H9 (cell line): ENCODE data around the gene TUBA8. TPM values are rescaled to one million over a fixed set of nuclear protein-coding genes. Genes with fewer than 3 reads are reported as not detected.
"Not testable (repeated sequence)": the region's sequence is repeated elsewhere in the genome, so short reads cannot be mapped to it uniquely, and the experiment has no call there.

ENCODE experiments used
- DNase-seq: peaks from one replicate; pipeline ENCODE4 v3.0.0-alpha.2; 2017
- H2AFZ ChIP-seq: one replicate; pipeline ENCODE4 v1.6.1; 2013; ENCODE audit warnings: mild to moderate bottlenecking, low read length, control low read depth, moderate library complexity
- H2AK5ac ChIP-seq: 2 replicates; pipeline ENCODE4 v1.6.1; 2013; ENCODE audit warnings: low read length, control low read depth, mixed read lengths; ENCODE audit not compliant: insufficient read length
- H2BK120ac ChIP-seq: one replicate; pipeline ENCODE4 v1.6.1; 2013; ENCODE audit warnings: low read depth, mild to moderate bottlenecking, low read length, control low read depth, inconsistent platforms; ENCODE audit not compliant: poor library complexity, severe bottlenecking
- H2BK12ac ChIP-seq: 2 replicates; pipeline ENCODE4 v1.6.1; 2013; ENCODE audit warnings: low read length, control low read depth, mixed read lengths, low read depth; ENCODE audit not compliant: insufficient read length
- H2BK15ac ChIP-seq: 2 replicates; pipeline ENCODE4 v1.6.1; 2013; ENCODE audit warnings: low read depth, low read length, control low read depth
- H2BK20ac ChIP-seq: one replicate; pipeline ENCODE4 v1.6.1; 2013; ENCODE audit warnings: low read depth, mild to moderate bottlenecking, low read length, control low read depth, inconsistent platforms; ENCODE audit not compliant: poor library complexity, severe bottlenecking
- H2BK5ac ChIP-seq: 2 replicates; pipeline ENCODE4 v1.6.1; 2013; ENCODE audit warnings: low read length, control low read depth, mixed read lengths; ENCODE audit not compliant: insufficient read length
- H3K14ac ChIP-seq: 2 replicates; pipeline ENCODE4 v1.6.1; 2013; ENCODE audit warnings: low read length, control low read depth; ENCODE audit not compliant: insufficient read depth
- H3K18ac ChIP-seq: 2 replicates; pipeline ENCODE4 v1.6.1; 2013; ENCODE audit warnings: low read depth, mild to moderate bottlenecking, mixed read lengths, low read length, control low read depth; ENCODE audit not compliant: insufficient read length
- H3K23ac ChIP-seq: 2 replicates; pipeline ENCODE4 v1.6.1; 2013; ENCODE audit warnings: low read length, control low read depth, mixed read lengths, low read depth; ENCODE audit not compliant: insufficient read length
- H3K23me2 ChIP-seq: 2 replicates; pipeline ENCODE4 v1.6.1; 2013; ENCODE audit warnings: low read depth, mild to moderate bottlenecking, mixed read lengths, low read length, control low read depth; ENCODE audit not compliant: insufficient read length, poor library complexity, severe bottlenecking
- H3K27ac ChIP-seq: 2 replicates; pipeline ENCODE4 v1.5.1; 2013; ENCODE audit warnings: low read length, control low read depth, mixed read lengths, low read depth; ENCODE audit not compliant: insufficient read length
- H3K27me3 ChIP-seq: 2 replicates; pipeline ENCODE4 v1.6.1; 2013; ENCODE audit warnings: low read length, control low read depth, inconsistent platforms; ENCODE audit not compliant: insufficient read depth
- H3K4ac ChIP-seq: 2 replicates; pipeline ENCODE4 v1.6.1; 2013; ENCODE audit warnings: low read depth, mild to moderate bottlenecking, control low read depth, inconsistent platforms, low read length, moderate library complexity
- H3K4me1 ChIP-seq: 2 replicates; pipeline ENCODE4 v1.6.1; 2013; ENCODE audit warnings: low read length, control low read depth, inconsistent platforms; ENCODE audit not compliant: insufficient read depth
- H3K4me2 ChIP-seq: 2 replicates; pipeline ENCODE4 v1.6.1; 2013; ENCODE audit warnings: low read length, control low read depth, mixed read lengths; ENCODE audit not compliant: insufficient read length, insufficient read depth
- H3K56ac ChIP-seq: 2 replicates; pipeline ENCODE4 v1.6.1; 2013; ENCODE audit warnings: low read depth, mild to moderate bottlenecking, mixed read lengths, low read length, control low read depth; ENCODE audit not compliant: insufficient read length
- H3K79me1 ChIP-seq: 2 replicates; pipeline ENCODE4 v1.6.1; 2013; ENCODE audit warnings: low read depth, mild to moderate bottlenecking, moderate library complexity, low read length, control low read depth, inconsistent platforms; ENCODE audit not compliant: insufficient read depth, poor library complexity, severe bottlenecking
- H3K79me2 ChIP-seq: 2 replicates; pipeline ENCODE4 v1.6.1; 2013; ENCODE audit warnings: low read length, control low read depth, inconsistent platforms; ENCODE audit not compliant: insufficient read depth
- H3K9ac ChIP-seq: 2 replicates; pipeline ENCODE4 v1.6.1; 2013; ENCODE audit warnings: low read length, control low read depth, mixed read lengths; ENCODE audit not compliant: insufficient read length; ENCODE audit errors: extremely low read depth
- H3K9me3 ChIP-seq: one replicate; pipeline ENCODE4 v1.6.1; 2013; ENCODE audit warnings: low read depth, low read length, inconsistent platforms; ENCODE audit not compliant: control insufficient read depth
- H3T11ph ChIP-seq: one replicate; pipeline ENCODE4 v1.6.1; 2013; ENCODE audit warnings: mild to moderate bottlenecking, low read length, control low read depth, inconsistent platforms
- H4K20me1 ChIP-seq: one replicate; pipeline ENCODE4 v1.6.1; 2013; ENCODE audit not compliant: control insufficient read depth, insufficient read length, insufficient read depth
- H4K5ac ChIP-seq: 2 replicates; pipeline ENCODE4 v1.6.1; 2013; ENCODE audit warnings: low read depth, mild to moderate bottlenecking, mixed read lengths, low read length, control low read depth; ENCODE audit not compliant: insufficient read length
- H4K8ac ChIP-seq: replicated peaks from 2 replicates; pipeline ENCODE4 v1.6.1; 2013; ENCODE audit warnings: low read length, control low read depth, mixed read lengths, low read depth; ENCODE audit not compliant: insufficient read length
- H4K91ac ChIP-seq: 2 replicates; pipeline ENCODE4 v1.6.1; 2013; ENCODE audit warnings: low read depth, mild to moderate bottlenecking, moderate library complexity, mixed read lengths, low read length, control low read depth; ENCODE audit not compliant: insufficient read length
- H3K27ac Mint-ChIP-seq, 3 experiments: 2 replicates in 2 of 3; 3 replicates in 1 of 3; pipeline ENCODE4 v1.8.0; 2020 to 2021; ENCODE audit warnings: mixed read lengths in 3 of 3, mild to moderate bottlenecking in 1 of 3, moderate library complexity in 1 of 3
- H3K27me3 Mint-ChIP-seq: 2 replicates; pipeline ENCODE4 v1.8.0; 2021; ENCODE audit warnings: low read depth, mild to moderate bottlenecking, moderate library complexity, mixed read lengths
- H3K36me3 Mint-ChIP-seq, 3 experiments: 2 replicates in 2 of 3; 3 replicates in 1 of 3; pipeline ENCODE4 v1.8.0; 2020 to 2021; ENCODE audit warnings: low read depth in 3 of 3, mixed read lengths in 3 of 3; ENCODE audit not compliant: insufficient read depth in 1 of 3
- H3K4me1 Mint-ChIP-seq, 2 experiments: 2 replicates each; pipeline ENCODE4 v1.8.0; 2020; ENCODE audit warnings: mixed read lengths in 2 of 2
- H3K4me3 Mint-ChIP-seq, 2 experiments: 2 replicates in 1 of 2; 3 replicates in 1 of 2; pipeline ENCODE4 v1.8.0; 2020 to 2021; ENCODE audit warnings: mild to moderate bottlenecking in 2 of 2, mixed read lengths in 2 of 2, moderate library complexity in 1 of 2
- H3K9me3 Mint-ChIP-seq, 2 experiments: 2 replicates in 1 of 2; 3 replicates in 1 of 2; pipeline ENCODE4 v1.8.0; 2020; ENCODE audit warnings: mild to moderate bottlenecking in 2 of 2, mixed read lengths in 2 of 2, moderate library complexity in 1 of 2
- CTCF ChIP-seq: fragments of 200-600 bp; sonication (generic); conservative IDR thresholded peaks from 3 replicates; pipeline ENCODE4 v1.8.0; 2021; ENCODE audit warnings: antibody characterized with exemption, mild to moderate bottlenecking
- WGBS: extraction: QIAGEN DNeasy Blood & Tissue Kit; methylation state at CpG from one replicate; pipeline ENCODE4 v1.1.7; 2013; ENCODE audit warnings: missing lambda C conversion rate, low lambda C conversion rate, mixed read lengths; ENCODE audit not compliant: insufficient read length; ENCODE audit errors: extremely low coverage; 5-methylcytosine and 5-hydroxymethylcytosine counted together
- total RNA-seq: library from RNA; stranded (reverse); gene quantifications from 2 replicates; pipeline ENCODE4 v1.2.1, GENCODE V29; 2021

Gene TUBA8
- total RNA-seq, 1 experiment from 2014 or later = 2.0 TPM

GRCh38 chr22:18157714-18158028 is 47.1 kb downstream of the TUBA8 start:
- no peak overlapping the region for H3K4ac ChIP-seq
- H3K27me3 Mint-ChIP-seq = peaks cover 17% of the 10 kb centered on the region
- H4K91ac ChIP-seq = no peak overlapping the region
- no peaks in the 10 kb centered on the region for H3K79me2 ChIP-seq
- H4K8ac ChIP-seq = no peak overlapping the region
- H3K18ac ChIP-seq = no peak overlapping the region
- no peak overlapping the region for H2BK5ac ChIP-seq
- H3K23ac ChIP-seq = no peak overlapping the region
- no peak overlapping the region for H2BK20ac ChIP-seq
- no peak overlapping the region for H3T11ph ChIP-seq
- no peak overlapping the region for H2BK12ac ChIP-seq
- no peak for DNase-seq
- no peak overlapping the region for H3K9ac ChIP-seq
- H3K9me3 ChIP-seq = no peaks in the 10 kb centered on the region
- H2BK120ac ChIP-seq = no peak overlapping the region
- no peak overlapping the region for H2AK5ac ChIP-seq
- peak overlapping the region in 1 of 3 experiments; percentile 68; a peak in 2 of 7 replicates for H3K27ac Mint-ChIP-seq
- H2AFZ ChIP-seq = no peak overlapping the region
- peak overlapping the region; percentile 34 to 60; a peak in 3 of 5 replicates for H3K4me3 Mint-ChIP-seq
- no peak overlapping the region for H3K56ac ChIP-seq
- no peaks in the 10 kb centered on the region for H3K27me3 ChIP-seq
- H3K4me1 ChIP-seq = no peaks in the 10 kb centered on the region
- peaks cover 9 to 11% of the 10 kb centered on the region in 2 experiments for H3K4me1 Mint-ChIP-seq
- no peak overlapping the region for H3K27ac ChIP-seq
- no CpG with 5 or more reads among the region's 12 CpGs for WGBS
- H2BK15ac ChIP-seq = no peak overlapping the region
- H3K9me3 Mint-ChIP-seq = no peaks in the 10 kb centered on the region; a peak in 1 of 5 replicates
- no peaks in the 10 kb centered on the region for H4K20me1 ChIP-seq
- TF ChIP-seq CTCF = no peak
- H3K36me3 Mint-ChIP-seq = no peaks in the 10 kb centered on the region; a peak in 1 of 7 replicates
- H3K4me2 ChIP-seq = peak overlapping the region; percentile 2
- no peak overlapping the region for H4K5ac ChIP-seq
- H3K23me2 ChIP-seq = no peaks in the 10 kb centered on the region
- no peak overlapping the region for H3K14ac ChIP-seq
- H3K79me1 ChIP-seq = no peaks in the 10 kb centered on the region

GRCh38 chr22:18160641-18161040 is 50.0 kb downstream of the TUBA8 start:
- not testable (repeated sequence) for H2BK5ac ChIP-seq, H3T11ph ChIP-seq, H3K23ac ChIP-seq, H3K9me3 Mint-ChIP-seq, H3K56ac ChIP-seq, H2BK120ac ChIP-seq, H3K23me2 ChIP-seq, H2BK12ac ChIP-seq, H3K27ac Mint-ChIP-seq, H3K4me3 Mint-ChIP-seq, H2BK15ac ChIP-seq, H3K36me3 Mint-ChIP-seq, H3K4ac ChIP-seq, H3K27ac ChIP-seq, H4K5ac ChIP-seq, H3K79me1 ChIP-seq, H3K9me3 ChIP-seq, H3K27me3 ChIP-seq, H3K9ac ChIP-seq, H2BK20ac ChIP-seq, H4K91ac ChIP-seq, H4K20me1 ChIP-seq, H3K18ac ChIP-seq, H3K79me2 ChIP-seq, H3K14ac ChIP-seq, H2AFZ ChIP-seq, H3K4me1 ChIP-seq, H2AK5ac ChIP-seq, H3K4me2 ChIP-seq, H4K8ac ChIP-seq, DNase-seq
- Mint-ChIP-seq H3K27me3 (peaks cover 27% of the 10 kb centered on the region), H3K4me1 (peaks cover 10 to 18% of the 10 kb centered on the region in 2 experiments)
- WGBS = no CpG with 5 or more reads among the region's 8 CpGs
